Endothelial cell (in vitro differentiated cells): ENCODE measurements around the gene HSPB1. TPM values are rescaled to one million over a fixed set of nuclear protein-coding genes. Genes with fewer than 3 reads are reported as not detected.

Source experiments
- DNase-seq: peaks from one replicate; pipeline ENCODE4 v3.0.0; 2021; ENCODE audit warnings: low spot score
- H3K27ac Mint-ChIP-seq: one replicate; pipeline ENCODE4 v1.8.0; 2021; ENCODE audit warnings: mixed read lengths, inconsistent platforms; ENCODE audit not compliant: unreplicated experiment
- H3K27me3 Mint-ChIP-seq: one replicate; pipeline ENCODE4 v1.8.0; 2021; ENCODE audit warnings: mild to moderate bottlenecking, moderate library complexity, mixed read lengths, inconsistent platforms; ENCODE audit not compliant: unreplicated experiment
- H3K36me3 Mint-ChIP-seq: one replicate; pipeline ENCODE4 v1.8.0; 2021; ENCODE audit warnings: mild to moderate bottlenecking, low read depth, mixed read lengths, inconsistent platforms; ENCODE audit not compliant: unreplicated experiment
- H3K4me1 Mint-ChIP-seq: one replicate; pipeline ENCODE4 v1.8.0; 2021; ENCODE audit warnings: mild to moderate bottlenecking, mixed read lengths, inconsistent platforms; ENCODE audit not compliant: unreplicated experiment
- H3K4me3 Mint-ChIP-seq: one replicate; pipeline ENCODE4 v1.8.0; 2021; ENCODE audit warnings: mild to moderate bottlenecking, mixed read lengths, inconsistent platforms; ENCODE audit not compliant: unreplicated experiment
- H3K9me3 Mint-ChIP-seq: one replicate; pipeline ENCODE4 v1.8.0; 2021; ENCODE audit warnings: mixed read lengths, inconsistent platforms; ENCODE audit not compliant: unreplicated experiment
- total RNA-seq: library from RNA; stranded (reverse); fragmentation: NEBNext Ultra II Directional; extraction: Animal tissue kit (Norgen Biotek cat#: 25700); gene quantifications from one replicate; pipeline ENCODE4 v1.2.1, GENCODE V29; 2021; ENCODE audit not compliant: unreplicated experiment
- TF ChIP-seq, protein P1 (sequence below): fragments of 200-600 bp; sonication (generic); IDR thresholded peaks from one replicate; pipeline ENCODE4 v1.5.0; 2021; ENCODE audit warnings: antibody characterized with exemption; ENCODE audit not compliant: unreplicated experiment

Gene HSPB1
- total RNA-seq, 1 donor from 2014 or later: 581 TPM

DNA sequence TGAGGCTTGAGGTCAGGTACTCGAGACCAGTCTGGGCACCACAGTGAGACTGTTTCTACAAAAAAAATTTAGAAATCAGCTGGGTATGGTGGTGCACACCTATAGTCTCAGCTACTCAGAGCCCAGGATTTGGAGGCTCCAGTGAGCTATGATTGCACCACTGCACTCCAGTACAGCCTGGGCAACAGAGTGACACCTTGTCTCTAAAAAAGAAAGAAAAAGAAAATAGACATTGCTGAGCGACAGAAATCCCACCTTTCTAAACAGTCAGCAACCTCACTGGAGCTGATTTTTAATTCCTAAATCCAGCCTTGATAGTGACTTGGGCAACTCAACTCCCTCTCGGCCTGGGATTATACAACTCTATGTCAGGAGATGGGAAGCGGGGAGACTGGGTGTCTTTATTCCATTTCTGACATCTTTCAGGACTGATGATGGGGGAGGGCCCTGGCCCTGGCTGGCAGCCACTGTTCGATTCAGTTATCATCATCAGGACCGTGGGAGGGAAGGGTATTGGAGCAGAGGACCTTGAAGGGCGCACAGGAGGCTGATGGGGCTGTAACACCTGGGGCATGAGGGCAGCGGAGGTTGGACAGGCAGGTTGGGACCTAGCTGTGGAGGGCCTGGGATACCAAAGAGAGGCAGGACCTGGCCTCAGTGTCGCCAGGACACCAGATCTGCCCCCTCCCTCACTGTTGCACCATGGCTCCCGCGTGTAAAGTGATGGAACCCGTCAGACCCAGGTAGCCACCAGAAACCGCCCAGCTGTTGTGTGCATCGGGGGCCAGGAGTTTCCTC, 14.7 kb downstream of the HSPB1 start:
- Mint-ChIP-seq H3K4me3 (peak overlapping the region; percentile 82), H3K4me1 (peaks cover 23% of the 10 kb centered on the region), H3K27ac (peak overlapping the region; percentile 93), H3K9me3 (no peaks in the 10 kb centered on the region), H3K36me3 (peaks cover 3% of the 10 kb centered on the region), H3K27me3 (peaks cover 3% of the 10 kb centered on the region)
- DNase-seq: no peak
- TF ChIP-seq, protein P1, sequence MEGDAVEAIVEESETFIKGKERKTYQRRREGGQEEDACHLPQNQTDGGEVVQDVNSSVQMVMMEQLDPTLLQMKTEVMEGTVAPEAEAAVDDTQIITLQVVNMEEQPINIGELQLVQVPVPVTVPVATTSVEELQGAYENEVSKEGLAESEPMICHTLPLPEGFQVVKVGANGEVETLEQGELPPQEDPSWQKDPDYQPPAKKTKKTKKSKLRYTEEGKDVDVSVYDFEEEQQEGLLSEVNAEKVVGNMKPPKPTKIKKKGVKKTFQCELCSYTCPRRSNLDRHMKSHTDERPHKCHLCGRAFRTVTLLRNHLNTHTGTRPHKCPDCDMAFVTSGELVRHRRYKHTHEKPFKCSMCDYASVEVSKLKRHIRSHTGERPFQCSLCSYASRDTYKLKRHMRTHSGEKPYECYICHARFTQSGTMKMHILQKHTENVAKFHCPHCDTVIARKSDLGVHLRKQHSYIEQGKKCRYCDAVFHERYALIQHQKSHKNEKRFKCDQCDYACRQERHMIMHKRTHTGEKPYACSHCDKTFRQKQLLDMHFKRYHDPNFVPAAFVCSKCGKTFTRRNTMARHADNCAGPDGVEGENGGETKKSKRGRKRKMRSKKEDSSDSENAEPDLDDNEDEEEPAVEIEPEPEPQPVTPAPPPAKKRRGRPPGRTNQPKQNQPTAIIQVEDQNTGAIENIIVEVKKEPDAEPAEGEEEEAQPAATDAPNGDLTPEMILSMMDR: no peak

DNA sequence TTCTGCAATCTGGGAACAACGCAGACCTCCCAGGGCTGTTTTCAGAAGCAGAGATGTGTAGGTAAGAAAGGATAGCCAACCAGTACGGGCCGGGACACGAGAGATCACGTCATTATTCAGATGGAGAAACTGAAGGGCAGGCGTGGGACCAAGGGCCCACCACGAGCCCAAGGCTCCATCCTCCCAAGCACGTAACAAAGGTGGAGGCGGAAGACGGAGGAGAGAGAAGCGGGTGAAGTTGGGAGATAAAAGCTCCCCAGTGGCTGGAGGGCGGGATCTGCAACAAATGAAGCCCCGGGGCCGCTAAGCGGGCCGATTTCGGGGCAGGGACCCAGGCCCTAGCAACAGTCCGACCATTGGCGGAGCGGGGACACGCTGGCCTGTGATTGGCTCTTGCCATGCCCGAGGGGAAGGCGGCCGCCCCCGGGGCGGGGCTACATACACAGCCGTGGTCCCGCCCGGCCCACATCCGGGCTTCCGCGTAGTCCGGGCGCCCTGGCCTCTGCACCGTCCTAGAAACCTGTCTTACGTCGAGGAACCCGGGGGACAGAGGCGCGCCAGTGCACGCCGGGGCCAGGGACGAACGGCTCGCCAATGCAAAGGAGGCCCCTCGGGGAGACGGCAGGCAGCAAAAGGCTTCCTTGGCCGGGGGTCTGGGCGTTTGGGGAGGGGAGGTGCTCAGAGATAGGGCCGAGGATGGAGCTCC, 15.5 kb downstream of the HSPB1 start:
- peaks cover 4% of the 10 kb centered on the region for H3K36me3 Mint-ChIP-seq
- peak; percentile 94 for DNase-seq
- TF ChIP-seq, protein P1: no peak
- H3K9me3 Mint-ChIP-seq: no peaks in the 10 kb centered on the region
- H3K4me1 Mint-ChIP-seq: peaks cover 19% of the 10 kb centered on the region
- peak overlapping the region; percentile 93 for H3K27ac Mint-ChIP-seq
- peaks cover 3% of the 10 kb centered on the region for H3K27me3 Mint-ChIP-seq
- peak overlapping the region; percentile 89 for H3K4me3 Mint-ChIP-seq

DNA sequence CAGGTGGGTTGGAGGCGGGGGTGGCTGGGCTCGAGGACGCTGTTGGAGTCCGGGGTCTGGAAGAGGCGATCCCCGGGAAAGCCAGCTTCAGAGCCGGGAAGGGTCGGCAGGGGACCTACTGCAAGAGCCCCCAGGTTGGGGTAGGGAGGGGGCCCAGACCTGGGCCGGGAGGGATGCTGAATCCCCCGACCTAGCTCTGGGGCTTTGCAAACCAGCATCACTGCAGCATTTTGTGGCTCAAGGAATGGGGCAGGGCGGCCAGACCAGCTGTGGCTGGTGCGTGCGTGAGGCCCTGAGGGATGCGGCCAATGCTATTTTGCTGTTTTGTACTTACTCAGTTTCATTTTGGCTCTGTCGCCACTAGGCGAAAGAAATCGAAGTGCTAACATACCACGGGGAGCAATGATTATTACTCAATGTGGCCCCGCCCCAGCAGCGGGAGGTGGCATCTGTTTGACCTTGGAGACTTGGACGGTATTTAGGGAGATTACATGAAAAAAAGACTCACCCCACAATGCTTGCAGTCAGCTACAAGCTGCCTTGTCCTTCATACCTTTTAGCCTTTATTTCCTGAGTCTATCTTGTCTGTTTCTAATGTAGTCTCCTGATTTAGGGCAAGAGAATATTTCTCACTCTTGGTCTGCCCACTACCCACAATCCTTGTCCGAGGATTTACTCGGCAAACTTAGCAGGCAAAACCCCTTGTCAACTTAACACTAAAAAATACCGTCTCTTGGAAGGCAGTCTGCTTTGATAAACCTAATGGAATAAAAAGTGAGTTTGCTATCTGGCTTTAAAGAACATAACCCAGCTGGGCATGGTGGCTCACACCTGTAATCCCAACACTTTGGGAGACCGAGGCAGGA, 16.2 kb downstream of the HSPB1 start:
- H3K4me1 Mint-ChIP-seq: peaks cover 17% of the 10 kb centered on the region
- H3K36me3 Mint-ChIP-seq: peaks cover 6% of the 10 kb centered on the region
- peaks cover under 1% of the 10 kb centered on the region for H3K27me3 Mint-ChIP-seq
- peak; percentile 48 for DNase-seq
- TF ChIP-seq, protein P1: no peak
- H3K9me3 Mint-ChIP-seq: no peaks in the 10 kb centered on the region
- peak overlapping the region; percentile 89 for H3K4me3 Mint-ChIP-seq
- peak overlapping the region; percentile 89 for H3K27ac Mint-ChIP-seq

DNA sequence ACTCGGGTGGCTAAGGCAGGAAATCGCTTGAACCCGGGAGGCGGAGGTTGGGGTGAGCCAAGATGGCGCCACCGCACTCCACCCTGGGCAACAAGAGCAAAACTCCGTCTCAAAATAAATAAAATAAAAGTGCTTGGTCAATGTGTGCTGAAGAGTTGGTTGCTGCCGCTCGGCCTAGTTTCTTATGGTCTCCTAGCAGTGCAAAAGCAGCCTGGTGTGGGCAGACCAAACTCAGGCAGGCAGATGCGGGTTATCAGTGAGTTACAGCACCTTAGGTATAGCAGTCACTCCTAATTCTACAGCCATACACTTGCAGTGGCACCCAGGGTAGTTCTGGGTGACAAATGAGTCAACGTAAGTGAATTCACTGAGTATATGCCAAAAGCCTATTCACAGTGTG, 22.6 kb downstream of the HSPB1 start:
- TF ChIP-seq, protein P1: no peak
- no peak for DNase-seq
- Mint-ChIP-seq H3K27me3 (peaks cover 7% of the 10 kb centered on the region), H3K4me3 (no peak overlapping the region), H3K9me3 (no peaks in the 10 kb centered on the region), H3K27ac (no peak overlapping the region), H3K36me3 (peaks cover 31% of the 10 kb centered on the region), H3K4me1 (peaks cover 14% of the 10 kb centered on the region)
